GM19240 (cell line): Measurements from ENCODE around the gene FGF11.

Experiments
- DNase-seq: peaks from one replicate; pipeline ENCODE4 v3.0.0; 2011; ENCODE audit warnings: low spot score; ENCODE audit not compliant: insufficient read length

The FGF11 gene

GRCh38 chr17:7429722-7430121 is 9.6 kb upstream of the FGF11 start:
- no peak for DNase-seq

- no peak for DNase-seq
These were observed 8.1 kb upstream of the FGF11 start for GRCh38 chr17:7431231-7431630.

GRCh38 chr17:7432296-7432695 is 7.0 kb upstream of the FGF11 start:
- no peak for DNase-seq

- DNase-seq = no peak
These were observed 3.4 kb upstream of the FGF11 start for GRCh38 chr17:7435676-7436555.

- DNase-seq = no peak
These were observed 2.5 kb upstream of the FGF11 start for GRCh38 chr17:7436556-7437368.

- no peak for DNase-seq
These were observed 1.9 kb upstream of the FGF11 start for GRCh38 chr17:7437369-7437863.

- DNase-seq = no peak
These were observed 1.2 kb upstream of the FGF11 start for GRCh38 chr17:7437950-7438614.

- DNase-seq = no peak
These were observed 454 bp upstream of the FGF11 start for GRCh38 chr17:7438656-7439460.

- no peak for DNase-seq
These were observed 961 bp downstream of the FGF11 start for GRCh38 chr17:7440113-7440833.

- no peak for DNase-seq
These were observed 1.5 kb downstream of the FGF11 start for GRCh38 chr17:7440834-7441195.

- DNase-seq = no peak
These were observed 2.0 kb downstream of the FGF11 start for GRCh38 chr17:7441266-7441665.

GRCh38 chr17:7442142-7442541 is 2.8 kb downstream of the FGF11 start:
- no peak for DNase-seq

GRCh38 chr17:7443499-7444485 is 4.5 kb downstream of the FGF11 start:
- no peak for DNase-seq

- no peak for DNase-seq
These were observed 5.6 kb downstream of the FGF11 start, which contains the start of gene CHRNB1 for GRCh38 chr17:7444682-7445618. TSS of gene CHRNB1 (plus strand) at chr17:7445061. CDS start at chr17:7445128, 67 bp downstream.

- DNase-seq = no peak
These were observed 6.3 kb downstream of the FGF11 start for GRCh38 chr17:7445619-7445968.

- DNase-seq = no peak
These were observed 9.1 kb downstream of the FGF11 start for GRCh38 chr17:7448461-7448860.

- no peak for DNase-seq
These were observed 20.7 kb downstream of the FGF11 start for GRCh38 chr17:7459961-7460545.
